NCI-H446 treated with DMSO at 0.1 percent for 48 hours (cell line): ENCODE measurements around the gene RMP24.
"Not testable (repeated sequence)": the region's sequence is repeated elsewhere in the genome, so short reads cannot be mapped to it uniquely, and the experiment has no call there.

Experiments
- DNase-seq: peaks from one replicate; lab custom pipeline; 2025; lab: John Stamatoyannopoulos, UW

Gene RMP24

GRCh38 chr18:35968278-35968880 lies 4.1 kb upstream of the RMP24 start:
- no peak for DNase-seq

- DNase-seq, result no peak
Measured at GRCh38 chr18:35969676-35970075, 2.8 kb upstream of the RMP24 start.

GRCh38 chr18:35971661-35972196 lies 750 bp upstream of the RMP24 start:
- no peak for DNase-seq

GRCh38 chr18:35973650-35974049 lies 1.2 kb downstream of the RMP24 start:
- DNase-seq, result no peak

- no peak for DNase-seq
Measured at GRCh38 chr18:35974181-35974580, 1.7 kb downstream of the RMP24 start.

GRCh38 chr18:35979112-35979511 lies 6.6 kb downstream of the RMP24 start:
- no peak for DNase-seq

- no peak for DNase-seq
Measured at GRCh38 chr18:35982409-35983114, 10.1 kb downstream of the RMP24 start.

- no peak for DNase-seq
Measured at GRCh38 chr18:35983147-35983546, 10.7 kb downstream of the RMP24 start.

- no peak for DNase-seq
Measured at GRCh38 chr18:35983818-35984217, 11.3 kb downstream of the RMP24 start.

- DNase-seq, result no peak
Measured at GRCh38 chr18:35991696-35992095, 19.2 kb downstream of the RMP24 start.

- DNase-seq, result no peak
Measured at GRCh38 chr18:35993013-35993412, 20.5 kb downstream of the RMP24 start.

- no peak for DNase-seq
Measured at GRCh38 chr18:35998967-35999366, 26.5 kb downstream of the RMP24 start.

GRCh38 chr18:35999925-36000324 lies 27.4 kb downstream of the RMP24 start:
- no peak for DNase-seq

GRCh38 chr18:36006997-36007396 lies 34.5 kb downstream of the RMP24 start:
- DNase-seq, result no peak

- no peak for DNase-seq
Measured at GRCh38 chr18:36009214-36009613, 36.7 kb downstream of the RMP24 start.

GRCh38 chr18:36012891-36013290 lies 40.4 kb downstream of the RMP24 start:
- no peak for DNase-seq

GRCh38 chr18:36015629-36016028 lies 43.1 kb downstream of the RMP24 start:
- DNase-seq, result no peak

- DNase-seq, result no peak
Measured at GRCh38 chr18:36017232-36017631, 44.8 kb downstream of the RMP24 start.

- DNase-seq, result no peak
Measured at GRCh38 chr18:36020174-36020711, 47.8 kb downstream of the RMP24 start.

GRCh38 chr18:36023336-36023735 lies 50.9 kb downstream of the RMP24 start:
- no peak for DNase-seq

- DNase-seq, result not testable (repeated sequence)
Measured at GRCh38 chr18:36024241-36024640, 51.8 kb downstream of the RMP24 start.

- DNase-seq, result no peak
Measured at GRCh38 chr18:36025025-36025424, 52.5 kb downstream of the RMP24 start.

GRCh38 chr18:36028859-36029258 lies 56.4 kb downstream of the RMP24 start:
- no peak for DNase-seq
